OCI-LY1 (cell line): ENCODE data around the gene FBXL3.

Experiments used
- EZH2 ChIP-seq: fragments of 200-600 bp; sonication (generic), shearing (Covaris generic); IDR thresholded peaks from 2 replicates; pipeline ENCODE4 v1.8.0; 2017; ENCODE audit warnings: borderline replicate concordance, mixed run types, mild to moderate bottlenecking, antibody characterized with exemption, low read length, moderate library complexity, mixed read lengths
- TF ChIP-seq, protein P1 (sequence below): fragments of 200-600 bp; sonication (generic), shearing (Covaris generic); IDR thresholded peaks from 2 replicates; pipeline ENCODE4 v1.5.1; 2017; ENCODE audit warnings: mild to moderate bottlenecking, antibody characterized with exemption, low read length, moderate library complexity, mixed read lengths

DNA sequence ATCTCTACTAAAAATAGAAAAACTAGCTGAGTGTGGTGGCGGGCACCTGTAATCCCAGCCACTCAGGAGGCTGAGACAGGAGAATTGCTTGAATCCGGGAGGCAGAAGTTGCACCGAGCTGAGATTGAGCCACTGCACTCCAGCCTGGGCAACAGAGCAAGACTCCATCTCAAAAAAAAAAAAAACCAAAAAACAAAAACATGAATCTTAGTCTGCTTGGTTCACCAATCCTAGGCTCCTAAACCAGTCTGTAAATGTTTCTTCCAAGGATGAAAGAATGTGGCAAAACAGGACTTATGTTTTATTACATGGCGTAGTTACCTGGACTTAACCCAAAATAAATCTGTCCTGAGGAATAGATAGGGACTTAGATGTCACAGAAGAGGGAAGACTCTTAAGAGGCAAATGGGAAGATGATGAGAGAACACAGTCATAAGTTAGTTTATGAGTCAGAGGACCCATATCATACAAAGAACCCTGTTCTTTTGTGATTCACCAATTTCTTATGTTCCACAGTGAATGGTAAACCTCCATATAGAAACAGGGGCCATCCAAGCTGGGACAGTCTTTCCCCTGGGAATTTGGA is 6.9 kb upstream of the FBXL3 start:
- TF ChIP-seq, protein P1, sequence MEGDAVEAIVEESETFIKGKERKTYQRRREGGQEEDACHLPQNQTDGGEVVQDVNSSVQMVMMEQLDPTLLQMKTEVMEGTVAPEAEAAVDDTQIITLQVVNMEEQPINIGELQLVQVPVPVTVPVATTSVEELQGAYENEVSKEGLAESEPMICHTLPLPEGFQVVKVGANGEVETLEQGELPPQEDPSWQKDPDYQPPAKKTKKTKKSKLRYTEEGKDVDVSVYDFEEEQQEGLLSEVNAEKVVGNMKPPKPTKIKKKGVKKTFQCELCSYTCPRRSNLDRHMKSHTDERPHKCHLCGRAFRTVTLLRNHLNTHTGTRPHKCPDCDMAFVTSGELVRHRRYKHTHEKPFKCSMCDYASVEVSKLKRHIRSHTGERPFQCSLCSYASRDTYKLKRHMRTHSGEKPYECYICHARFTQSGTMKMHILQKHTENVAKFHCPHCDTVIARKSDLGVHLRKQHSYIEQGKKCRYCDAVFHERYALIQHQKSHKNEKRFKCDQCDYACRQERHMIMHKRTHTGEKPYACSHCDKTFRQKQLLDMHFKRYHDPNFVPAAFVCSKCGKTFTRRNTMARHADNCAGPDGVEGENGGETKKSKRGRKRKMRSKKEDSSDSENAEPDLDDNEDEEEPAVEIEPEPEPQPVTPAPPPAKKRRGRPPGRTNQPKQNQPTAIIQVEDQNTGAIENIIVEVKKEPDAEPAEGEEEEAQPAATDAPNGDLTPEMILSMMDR, result no peak
- no peak for TF ChIP-seq EZH2
